Mucosa of rectum (tissue), 2 donors: ENCODE measurements around the gene TMPRSS11F.

Source experiments
- H3K27ac ChIP-seq, 2 donors: one replicate each; pipeline ENCODE4 v1.7.0; 2013; ENCODE audit warnings: inconsistent platforms in 2 of 2, low read depth in 2 of 2, low read length in 2 of 2
- H3K27me3 ChIP-seq, 2 donors: one replicate each; pipeline ENCODE4 v1.7.0; 2013; ENCODE audit warnings: low read length in 2 of 2; ENCODE audit not compliant: control insufficient read depth in 2 of 2, insufficient read depth in 2 of 2
- H3K36me3 ChIP-seq, 2 donors: one replicate each; pipeline ENCODE4 v1.7.0; 2013; ENCODE audit warnings: low read length in 2 of 2; ENCODE audit not compliant: control insufficient read depth in 2 of 2, insufficient read depth in 2 of 2
- H3K4me1 ChIP-seq, 2 donors: one replicate each; pipeline ENCODE4 v1.7.0; 2013; ENCODE audit warnings: low read length in 2 of 2, mild to moderate bottlenecking in 1 of 2; ENCODE audit not compliant: control insufficient read depth in 2 of 2, insufficient read depth in 2 of 2
- H3K4me3 ChIP-seq, 2 donors: one replicate each; pipeline ENCODE4 v1.7.0; 2013; ENCODE audit warnings: low read length in 2 of 2
- H3K9ac ChIP-seq, 2 donors: one replicate each; pipeline ENCODE4 v1.7.0; 2013; ENCODE audit warnings: low read length in 2 of 2, low read depth in 1 of 2, mild to moderate bottlenecking in 1 of 2
- H3K9me3 ChIP-seq, 2 donors: one replicate each; pipeline ENCODE4 v1.7.0; 2013; ENCODE audit warnings: low read length in 2 of 2; ENCODE audit not compliant: control insufficient read depth in 2 of 2
- donor health status: healthy.
- donor health status: Normal muscosa, but diverticular disease.

TMPRSS11F gene

GRCh38 chr4:68152411-68152810 lies 22.7 kb upstream of the TMPRSS11F start:
- no peak overlapping the region for H3K27ac ChIP-seq
- H3K27me3 ChIP-seq = no peaks in the 10 kb centered on the region
- H3K4me3 ChIP-seq = no peak overlapping the region
- H3K36me3 ChIP-seq = no peaks in the 10 kb centered on the region
- H3K9me3 ChIP-seq = no peaks in the 10 kb centered on the region
- H3K4me1 ChIP-seq = no peaks in the 10 kb centered on the region
- H3K9ac ChIP-seq = no peak overlapping the region

DNA sequence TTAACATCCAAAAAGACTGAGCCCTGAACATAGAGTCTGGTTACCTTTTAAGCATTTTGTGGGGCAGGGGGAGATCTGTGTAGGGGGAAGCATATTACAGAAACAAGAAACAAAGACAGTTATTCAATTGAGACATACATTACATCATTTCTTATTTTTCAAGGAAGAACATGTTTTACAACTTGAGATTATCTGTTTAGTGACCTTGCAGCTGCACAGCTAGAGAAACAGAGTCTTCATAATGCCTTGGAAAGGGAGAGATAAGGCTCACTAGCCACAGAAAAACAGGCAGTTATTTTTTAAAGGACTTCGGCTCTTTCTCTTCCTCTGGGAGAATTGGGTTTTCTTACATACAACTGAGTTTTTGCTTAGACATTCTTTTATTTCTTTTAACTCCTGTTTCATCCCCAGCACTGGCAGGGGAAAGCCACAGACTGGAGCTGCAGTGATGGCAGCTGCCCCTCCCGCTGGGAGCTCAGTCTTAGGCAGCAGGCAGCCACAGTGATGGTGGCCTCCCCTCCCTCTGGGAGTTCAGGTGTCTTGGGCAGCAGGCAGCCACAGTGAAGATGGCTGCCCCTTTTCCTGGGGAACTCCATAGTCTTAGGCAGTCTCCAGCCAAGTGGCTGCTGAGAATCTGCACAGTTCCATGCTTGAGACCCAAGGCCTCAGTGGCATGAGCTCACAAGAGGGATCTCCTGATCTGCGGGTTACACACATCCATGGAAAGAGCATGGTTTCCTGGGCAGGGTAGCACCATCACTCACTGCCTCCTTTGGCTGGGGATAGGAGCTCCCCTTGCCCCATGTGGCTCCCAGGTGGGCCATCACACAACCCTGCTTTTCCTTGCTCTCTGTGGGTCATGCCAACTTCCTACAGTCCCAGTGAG lies 19.4 kb upstream of the TMPRSS11F start:
- H3K36me3 ChIP-seq = no peaks in the 10 kb centered on the region
- no peak overlapping the region for H3K9ac ChIP-seq
- H3K9me3 ChIP-seq = no peaks in the 10 kb centered on the region
- H3K4me1 ChIP-seq = no peaks in the 10 kb centered on the region
- no peak overlapping the region for H3K4me3 ChIP-seq
- H3K27ac ChIP-seq = no peak overlapping the region
- no peaks in the 10 kb centered on the region for H3K27me3 ChIP-seq

DNA sequence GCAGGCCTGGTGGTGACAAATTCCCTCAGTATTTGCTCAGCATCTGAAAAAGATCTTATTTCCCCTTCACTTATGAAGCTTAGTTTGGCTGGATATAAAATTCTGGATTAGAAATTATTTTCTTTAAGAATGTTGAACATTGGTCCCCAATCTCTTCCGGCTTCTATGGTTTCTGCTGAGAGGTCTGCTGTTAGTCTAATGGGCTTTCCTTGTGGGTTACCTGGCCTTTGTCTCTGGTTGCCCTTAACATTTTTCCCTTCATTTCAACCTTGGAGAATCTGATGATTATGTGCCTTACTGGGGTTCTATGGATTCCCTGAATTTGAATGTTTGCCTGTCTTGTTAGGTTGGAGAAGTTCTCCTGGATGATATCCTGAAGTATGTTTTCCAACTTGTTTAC lies 17.4 kb upstream of the TMPRSS11F start:
- Histone ChIP-seq H3K36me3 (no peaks in the 10 kb centered on the region), H3K27me3 (no peaks in the 10 kb centered on the region), H3K27ac (no peak overlapping the region), H3K4me1 (no peaks in the 10 kb centered on the region), H3K9me3 (no peaks in the 10 kb centered on the region), H3K9ac (no peak overlapping the region), H3K4me3 (no peak overlapping the region)

GRCh38 chr4:68145261-68145660 lies 15.6 kb upstream of the TMPRSS11F start:
- Histone ChIP-seq H3K36me3 (no peaks in the 10 kb centered on the region), H3K9ac (no peak overlapping the region), H3K27me3 (no peaks in the 10 kb centered on the region), H3K27ac (no peak overlapping the region), H3K4me1 (no peaks in the 10 kb centered on the region), H3K9me3 (no peaks in the 10 kb centered on the region), H3K4me3 (no peak overlapping the region)

DNA sequence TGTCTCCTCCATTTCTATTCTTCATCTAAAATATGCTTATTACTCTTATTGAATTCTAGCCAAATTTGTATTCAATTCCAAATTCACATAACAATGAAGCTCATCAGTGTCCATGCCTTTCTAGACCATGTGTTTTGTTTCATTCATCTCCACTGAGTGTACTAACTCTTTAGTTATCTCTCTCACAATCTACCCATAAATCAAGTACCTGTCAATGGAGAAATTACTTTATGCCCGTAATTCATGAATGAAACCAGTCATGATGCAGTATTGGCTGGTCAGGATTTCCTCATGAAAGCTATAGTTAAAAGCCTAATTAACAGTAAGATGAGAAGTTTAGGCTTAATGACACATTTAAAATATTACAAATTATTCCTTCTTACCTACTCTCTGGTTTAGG lies 12.2 kb upstream of the TMPRSS11F start:
- Histone ChIP-seq H3K9ac (no peak overlapping the region), H3K4me3 (no peak overlapping the region), H3K36me3 (no peaks in the 10 kb centered on the region), H3K27ac (no peak overlapping the region), H3K27me3 (no peaks in the 10 kb centered on the region), H3K4me1 (no peaks in the 10 kb centered on the region), H3K9me3 (no peaks in the 10 kb centered on the region)

DNA sequence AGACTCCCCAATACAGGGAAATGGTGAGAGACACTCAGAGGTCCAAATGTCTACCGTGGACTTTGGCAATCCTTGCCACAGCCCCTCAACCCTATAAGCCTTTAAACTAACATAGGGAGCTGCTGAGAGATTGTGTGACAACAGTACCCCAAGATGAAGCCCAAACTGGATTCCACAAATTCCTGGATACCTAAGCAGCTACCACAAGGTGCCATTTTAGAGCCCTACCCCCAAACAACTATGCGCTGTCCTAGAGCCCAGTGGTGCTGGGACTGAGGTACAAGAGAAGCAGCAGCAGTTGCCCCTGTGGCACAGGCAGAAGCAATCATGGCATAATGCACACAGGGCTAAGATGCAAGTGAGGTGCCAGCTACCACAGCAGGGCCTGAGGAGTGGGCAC lies 2.7 kb upstream of the TMPRSS11F start:
- H3K4me3 ChIP-seq = no peak overlapping the region
- no peaks in the 10 kb centered on the region for H3K9me3 ChIP-seq
- no peaks in the 10 kb centered on the region for H3K36me3 ChIP-seq

GRCh38 chr4:68124262-68124661 lies 5.4 kb downstream of the TMPRSS11F start:
- Histone ChIP-seq H3K27ac (no peak overlapping the region), H3K4me3 (no peak overlapping the region), H3K9ac (no peak overlapping the region), H3K36me3 (no peaks in the 10 kb centered on the region), H3K4me1 (no peaks in the 10 kb centered on the region), H3K27me3 (no peaks in the 10 kb centered on the region), H3K9me3 (no peaks in the 10 kb centered on the region)

More for the DNA sequence above, 2.7 kb upstream of the TMPRSS11F start:
- Histone ChIP-seq H3K27me3 (no peaks in the 10 kb centered on the region), H3K27ac (no peak overlapping the region), H3K9ac (no peak overlapping the region), H3K4me1 (no peaks in the 10 kb centered on the region)

- no peaks in the 10 kb centered on the region for H3K36me3 ChIP-seq
- no peak overlapping the region for H3K4me3 ChIP-seq
- no peak overlapping the region for H3K27ac ChIP-seq
- H3K4me1 ChIP-seq = no peaks in the 10 kb centered on the region
- no peaks in the 10 kb centered on the region for H3K9me3 ChIP-seq
- no peak overlapping the region for H3K9ac ChIP-seq
- no peaks in the 10 kb centered on the region for H3K27me3 ChIP-seq
Observed at GRCh38 chr4:68123525-68123924, 6.1 kb downstream of the TMPRSS11F start.

GRCh38 chr4:68119921-68120320 lies 9.7 kb downstream of the TMPRSS11F start:
- Histone ChIP-seq H3K27ac (no peak overlapping the region), H3K9ac (no peak overlapping the region), H3K27me3 (no peaks in the 10 kb centered on the region), H3K4me1 (no peaks in the 10 kb centered on the region), H3K36me3 (no peaks in the 10 kb centered on the region), H3K4me3 (no peak overlapping the region), H3K9me3 (no peaks in the 10 kb centered on the region)

DNA sequence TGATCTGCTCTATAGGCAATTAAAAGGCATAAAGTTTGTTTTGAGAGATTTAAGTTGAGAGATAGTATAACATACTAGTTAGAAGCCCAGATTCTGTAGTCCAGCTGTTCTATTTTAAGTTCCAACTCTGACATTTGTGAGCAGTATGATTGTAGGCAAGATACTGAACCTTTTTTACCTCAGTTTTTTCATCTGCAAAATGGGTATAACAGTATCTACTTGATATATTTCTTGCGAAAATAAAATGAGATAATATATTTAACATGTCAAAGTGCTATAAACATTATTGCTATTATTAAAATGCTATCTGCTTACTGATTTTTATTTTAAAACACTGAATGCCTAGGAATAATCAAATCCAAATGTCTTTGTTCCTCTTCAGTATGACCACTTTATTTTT lies 19.2 kb downstream of the TMPRSS11F start:
- no peaks in the 10 kb centered on the region for H3K4me1 ChIP-seq
- no peak overlapping the region for H3K9ac ChIP-seq
- H3K4me3 ChIP-seq = no peak overlapping the region
- no peak overlapping the region for H3K27ac ChIP-seq
- H3K36me3 ChIP-seq = no peaks in the 10 kb centered on the region
- H3K27me3 ChIP-seq = no peaks in the 10 kb centered on the region
- H3K9me3 ChIP-seq = no peaks in the 10 kb centered on the region
